ENCODE data around the gene MORF4L1. TPM values are rescaled to one million over a fixed set of nuclear protein-coding genes. Genes with fewer than 3 reads are reported as not detected.
A peak's percentile ranks its signal among the peaks of the same experiment; 100 is the strongest.

Gene MORF4L1
- total and polyA plus RNA-seq, 5 donors from 2014 or later: 271 to 402 (median 303) TPM

- Histone ChIP-seq H3K36me3 (ENCODE audit: control insufficient read depth, insufficient read depth, low read length) (peaks cover 5% of the 10 kb centered on the region), H3K4me1 (ENCODE audit: control insufficient read depth, insufficient read depth, low read length, poor library complexity, severe bottlenecking) (no peaks in the 10 kb centered on the region), H3K27ac (ENCODE audit: insufficient read depth, low read length, poor library complexity, severe bottlenecking) (no peak overlapping the region), H3K27me3 (ENCODE audit: control insufficient read depth, insufficient read depth, low read length) (no peaks in the 10 kb centered on the region), H3K4me3 (ENCODE audit: low read depth, low read length) (no peak overlapping the region), H3K9me3 (ENCODE audit: control insufficient read depth in 2 of 2, low read length in 2 of 2) (no peaks in the 10 kb centered on the region)
- ATAC-seq (ENCODE audit: low read depth in 2 of 2) (peak in 1 of 2 donors; percentile 8), DNase-seq (no peak)
- H3K27me3 Mint-ChIP-seq: peaks cover 9% of the 10 kb centered on the region
- H3K36me3 Mint-ChIP-seq: peaks cover 7% of the 10 kb centered on the region
- H3K27ac Mint-ChIP-seq: no peak overlapping the region
- H3K4me3 Mint-ChIP-seq: no peak overlapping the region
- peaks cover 0 to 1% (median 0%) of the 10 kb centered on the region in 7 donors for H3K9me3 Mint-ChIP-seq
- no peaks in the 10 kb centered on the region for H3K4me1 Mint-ChIP-seq
Measured at GRCh38 chr15:78930577-78931388, 58.1 kb downstream of the MORF4L1 start.

- H3K36me3 Mint-ChIP-seq: peaks cover 6% of the 10 kb centered on the region
- no peaks in the 10 kb centered on the region for H3K36me3 ChIP-seq (ENCODE audit: control insufficient read depth, insufficient read depth, low read length)
- H3K27me3 ChIP-seq (ENCODE audit: control insufficient read depth, insufficient read depth, low read length): no peaks in the 10 kb centered on the region
- H3K27ac ChIP-seq (ENCODE audit: insufficient read depth, low read length, poor library complexity, severe bottlenecking): no peak overlapping the region
- H3K4me1 Mint-ChIP-seq: no peaks in the 10 kb centered on the region
- H3K27me3 Mint-ChIP-seq: peaks cover 13% of the 10 kb centered on the region
- H3K4me1 ChIP-seq (ENCODE audit: control insufficient read depth, insufficient read depth, low read length, poor library complexity, severe bottlenecking): no peaks in the 10 kb centered on the region
- DNase-seq (no peak), ATAC-seq (ENCODE audit: low read depth in 2 of 2) (no peak)
- peaks cover 0 to 1% (median 0%) of the 10 kb centered on the region in 7 donors for H3K9me3 Mint-ChIP-seq
- H3K9me3 ChIP-seq (ENCODE audit: control insufficient read depth in 2 of 2, low read length in 2 of 2): no peaks in the 10 kb centered on the region
- no peak overlapping the region for H3K27ac Mint-ChIP-seq
- no peak overlapping the region for H3K4me3 Mint-ChIP-seq
- H3K4me3 ChIP-seq (ENCODE audit: low read depth, low read length): no peak overlapping the region
Measured at GRCh38 chr15:78931439-78932257, 59.0 kb downstream of the MORF4L1 start.

GRCh38 chr15:78932258-78932808 is 59.6 kb downstream of the MORF4L1 start:
- no peak overlapping the region for H3K4me3 ChIP-seq (ENCODE audit: low read depth, low read length)
- peaks cover 4% of the 10 kb centered on the region for H3K4me1 ChIP-seq (ENCODE audit: control insufficient read depth, insufficient read depth, low read length, poor library complexity, severe bottlenecking)
- no peak overlapping the region for H3K27ac Mint-ChIP-seq
- no peaks in the 10 kb centered on the region for H3K27me3 ChIP-seq (ENCODE audit: control insufficient read depth, insufficient read depth, low read length)
- H3K36me3 ChIP-seq (ENCODE audit: control insufficient read depth, insufficient read depth, low read length): no peaks in the 10 kb centered on the region
- peaks cover 0 to 1% (median 0%) of the 10 kb centered on the region in 7 donors for H3K9me3 Mint-ChIP-seq
- ATAC-seq (ENCODE audit: low read depth in 2 of 2): no peak
- no peaks in the 10 kb centered on the region for H3K36me3 Mint-ChIP-seq
- no peak overlapping the region for H3K27ac ChIP-seq (ENCODE audit: insufficient read depth, low read length, poor library complexity, severe bottlenecking)
- H3K4me1 Mint-ChIP-seq: peaks cover 0 to 6% (median 3%) of the 10 kb centered on the region in 4 donors
- no peak for DNase-seq
- H3K27me3 Mint-ChIP-seq: peaks cover 13% of the 10 kb centered on the region
- no peaks in the 10 kb centered on the region for H3K9me3 ChIP-seq (ENCODE audit: control insufficient read depth in 2 of 2, low read length in 2 of 2)
- H3K4me3 Mint-ChIP-seq: no peak overlapping the region

GRCh38 chr15:78933187-78933822 is 60.6 kb downstream of the MORF4L1 start:
- H3K4me1 ChIP-seq (ENCODE audit: control insufficient read depth, insufficient read depth, low read length, poor library complexity, severe bottlenecking): peaks cover 8% of the 10 kb centered on the region
- Mint-ChIP-seq H3K27me3 (peaks cover 19% of the 10 kb centered on the region), H3K4me1 (peaks cover under 1 to 8% (median 4%) of the 10 kb centered on the region in 4 donors), H3K36me3 (no peaks in the 10 kb centered on the region), H3K27ac (peak overlapping the region in 1 of 3 donors; percentile 63), H3K9me3 (peaks cover 0 to 1% (median 0%) of the 10 kb centered on the region in 7 donors), H3K4me3 (no peak overlapping the region)
- H3K27me3 ChIP-seq (ENCODE audit: control insufficient read depth, insufficient read depth, low read length): peaks cover 2% of the 10 kb centered on the region
- no peak overlapping the region for H3K27ac ChIP-seq (ENCODE audit: insufficient read depth, low read length, poor library complexity, severe bottlenecking)
- H3K9me3 ChIP-seq (ENCODE audit: control insufficient read depth in 2 of 2, low read length in 2 of 2): no peaks in the 10 kb centered on the region
- ATAC-seq (ENCODE audit: low read depth in 2 of 2) (no peak), DNase-seq (no peak)
- H3K36me3 ChIP-seq (ENCODE audit: control insufficient read depth, insufficient read depth, low read length): no peaks in the 10 kb centered on the region
- no peak overlapping the region for H3K4me3 ChIP-seq (ENCODE audit: low read depth, low read length)

- Mint-ChIP-seq H3K27ac (peak overlapping the region in 1 of 3 donors; percentile 76), H3K4me1 (peaks cover 4 to 15% (median 8%) of the 10 kb centered on the region in 4 donors), H3K9me3 (peaks cover 0 to 3% (median 0%) of the 10 kb centered on the region in 7 donors), H3K27me3 (peaks cover 22% of the 10 kb centered on the region), H3K36me3 (no peaks in the 10 kb centered on the region), H3K4me3 (no peak overlapping the region)
- Histone ChIP-seq H3K9me3 (ENCODE audit: control insufficient read depth in 2 of 2, low read length in 2 of 2) (no peaks in the 10 kb centered on the region), H3K36me3 (ENCODE audit: control insufficient read depth, insufficient read depth, low read length) (no peaks in the 10 kb centered on the region), H3K27me3 (ENCODE audit: control insufficient read depth, insufficient read depth, low read length) (peaks cover 2% of the 10 kb centered on the region), H3K4me1 (ENCODE audit: control insufficient read depth, insufficient read depth, low read length, poor library complexity, severe bottlenecking) (peaks cover 9% of the 10 kb centered on the region), H3K27ac (ENCODE audit: insufficient read depth, low read length, poor library complexity, severe bottlenecking) (no peak overlapping the region), H3K4me3 (ENCODE audit: low read depth, low read length) (no peak overlapping the region)
- ATAC-seq (ENCODE audit: low read depth in 2 of 2) (no peak), DNase-seq (no peak)
Measured at GRCh38 chr15:78933823-78934654, 61.3 kb downstream of the MORF4L1 start.

- ATAC-seq (ENCODE audit: low read depth in 2 of 2): no peak
- Mint-ChIP-seq H3K36me3 (peaks cover 3% of the 10 kb centered on the region), H3K27ac (peak overlapping the region in 1 of 3 donors; percentile 76), H3K4me3 (no peak overlapping the region), H3K27me3 (peaks cover 22% of the 10 kb centered on the region), H3K4me1 (peaks cover 5 to 20% (median 13%) of the 10 kb centered on the region in 4 donors), H3K9me3 (peaks cover 0 to 3% (median 0%) of the 10 kb centered on the region in 7 donors)
- peaks cover 13% of the 10 kb centered on the region for H3K4me1 ChIP-seq (ENCODE audit: control insufficient read depth, insufficient read depth, low read length, poor library complexity, severe bottlenecking)
- H3K4me3 ChIP-seq (ENCODE audit: low read depth, low read length): no peak overlapping the region
- DNase-seq: no peak
- H3K27ac ChIP-seq (ENCODE audit: insufficient read depth, low read length, poor library complexity, severe bottlenecking): no peak overlapping the region
- peaks cover 2% of the 10 kb centered on the region for H3K27me3 ChIP-seq (ENCODE audit: control insufficient read depth, insufficient read depth, low read length)
- no peaks in the 10 kb centered on the region for H3K9me3 ChIP-seq (ENCODE audit: control insufficient read depth in 2 of 2, low read length in 2 of 2)
- H3K36me3 ChIP-seq (ENCODE audit: control insufficient read depth, insufficient read depth, low read length): no peaks in the 10 kb centered on the region
Measured at GRCh38 chr15:78934655-78935023, 61.9 kb downstream of the MORF4L1 start.

Data from CD4-positive, CD25-positive, alpha-beta regulatory T cell (primary cell).